GM21825 (cell line): ENCODE results near the gene TP53TG3D.
"Not testable (repeated sequence)": the region's sequence is repeated elsewhere in the genome, so short reads cannot be mapped to it uniquely, and the experiment has no call there.

Experiments
- ATAC-seq: cut with Tn5 transposase; IDR thresholded peaks from one replicate; pipeline ENCODE4 v1.9.1; 2021; ENCODE audit warnings: mild to moderate bottlenecking, moderate library complexity; ENCODE audit not compliant: unreplicated experiment

Gene TP53TG3D

GRCh38 chr16:32252986-32253385 is at the start of gene TP53TG3D:
Gene TP53TG3D (plus strand): TSS chr16:32253286. CDS start chr16:32253354, 68 bp downstream.
- not testable (repeated sequence) for ATAC-seq

- not testable (repeated sequence) for ATAC-seq
Measured at GRCh38 chr16:32253507-32253906, 421 bp downstream of the TP53TG3D start.

- ATAC-seq, result not testable (repeated sequence)
Measured at GRCh38 chr16:32261526-32261925, 8.4 kb downstream of the TP53TG3D start.

GRCh38 chr16:32263552-32263951 is 10.5 kb downstream of the TP53TG3D start:
- ATAC-seq, result not testable (repeated sequence)

GRCh38 chr16:32281910-32282309 is 28.8 kb downstream of the TP53TG3D start:
- not testable (repeated sequence) for ATAC-seq

GRCh38 chr16:32283024-32283423 is 29.9 kb downstream of the TP53TG3D start:
- ATAC-seq, result not testable (repeated sequence)

GRCh38 chr16:32283917-32284495 is 30.9 kb downstream of the TP53TG3D start:
- not testable (repeated sequence) for ATAC-seq

GRCh38 chr16:32284800-32285796 is 32.0 kb downstream of the TP53TG3D start:
- ATAC-seq, result not testable (repeated sequence)

GRCh38 chr16:32286193-32286592 is 33.1 kb downstream of the TP53TG3D start:
- ATAC-seq, result not testable (repeated sequence)

- ATAC-seq, result not testable (repeated sequence)
Measured at GRCh38 chr16:32287743-32288142, 34.7 kb downstream of the TP53TG3D start.

GRCh38 chr16:32289197-32289596 is 36.1 kb downstream of the TP53TG3D start:
- ATAC-seq, result not testable (repeated sequence)

- ATAC-seq, result not testable (repeated sequence)
Measured at GRCh38 chr16:32302776-32303175, 49.7 kb downstream of the TP53TG3D start.
